ENCODE measurements around the gene APC. TPM values are rescaled to one million over a fixed set of nuclear protein-coding genes. Genes with fewer than 3 reads are reported as not detected.

Gene APC
- total RNA-seq, 1 experiment from 2014 or later = 40.0 TPM

GRCh38 chr5:112724901-112725300, 12.8 kb upstream of the APC start:
- H3K4me3 Mint-ChIP-seq = no peak overlapping the region
- POLR2A ChIA-PET = interaction anchor here (0.5 kb wide), 1 partner anchor 1431 kb away, joined by 9 read pairs; no protein-coding TSS in a partner anchor
- H3K4me1 Mint-ChIP-seq = peaks cover 6% of the 10 kb centered on the region
- ATAC-seq (no peak), DNase-seq (ENCODE audit: low spot score) (no peak)
- H3K9me3 Mint-ChIP-seq = no peaks in the 10 kb centered on the region; the same call in 1 of the 2 replicates
- no peak overlapping the region for H3K27ac Mint-ChIP-seq
- H3K27me3 Mint-ChIP-seq (ENCODE audit: low read depth) = no peaks in the 10 kb centered on the region
- CTCF ChIA-PET = interaction anchor here (1.1 to 1.4 kb wide), 2 partner anchors 33 to 124 kb away, joined by 3 to 6 read pairs; no protein-coding TSS in a partner anchor
- TF ChIP-seq E2F1 (CRISPR knock-in tag; IDR thresholded peaks at IDR 0.05) (no peak), NFYB (CRISPR knock-in tag; conservative IDR thresholded peaks at IDR 0.05; ENCODE audit: low read depth) (no peak), CREM (CRISPR knock-in tag; IDR thresholded peaks at IDR 0.05) (no peak), RELA (CRISPR knock-in tag; IDR thresholded peaks at IDR 0.05; ENCODE audit: borderline replicate concordance) (no peak), RORB (CRISPR knock-in tag; IDR thresholded peaks at IDR 0.05) (no peak), JUN (CRISPR knock-in tag; IDR thresholded peaks at IDR 0.05) (no peak), ZNF423 (CRISPR knock-in tag; IDR thresholded peaks at IDR 0.05) (no peak), CBFB (CRISPR knock-in tag; IDR thresholded peaks at IDR 0.05; ENCODE audit: low read depth) (no peak), ZNF232 (CRISPR knock-in tag; IDR thresholded peaks at IDR 0.05) (no peak), CDX4 (CRISPR knock-in tag; IDR thresholded peaks at IDR 0.05; ENCODE audit: borderline replicate concordance) (no peak), OVOL2 (CRISPR knock-in tag; IDR thresholded peaks at IDR 0.05; ENCODE audit: borderline replicate concordance) (no peak), ATF1 (CRISPR knock-in tag; IDR thresholded peaks at IDR 0.05) (no peak), USF2 (CRISPR knock-in tag; IDR thresholded peaks at IDR 0.05) (no peak), ZNF425 (CRISPR knock-in tag; conservative IDR thresholded peaks at IDR 0.05) (no peak), IRF1 (CRISPR knock-in tag; IDR thresholded peaks at IDR 0.05) (no peak)
- peaks cover 2% of the 10 kb centered on the region; the same call in 1 of the 2 replicates for H3K36me3 Mint-ChIP-seq

- H3K27ac Mint-ChIP-seq = no peak overlapping the region
- no peak overlapping the region for H3K4me3 Mint-ChIP-seq
- DNase-seq (ENCODE audit: low spot score) = no peak
- ChIA-PET POLR2A (no interaction called here), CTCF (interaction anchor here (1.0 kb wide), 1 partner anchor 29 kb away, joined by 3 read pairs; no protein-coding TSS in a partner anchor)
- H3K4me1 Mint-ChIP-seq = peaks cover 3% of the 10 kb centered on the region
- ATAC-seq = no peak
- no peaks in the 10 kb centered on the region; the same call in 1 of the 2 replicates for H3K9me3 Mint-ChIP-seq
- TF ChIP-seq ZBTB21 (CRISPR knock-in tag; IDR thresholded peaks at IDR 0.05; ENCODE audit: borderline replicate concordance) (no peak), ZNF532 (CRISPR knock-in tag; IDR thresholded peaks at IDR 0.05; ENCODE audit: borderline replicate concordance) (no peak), ZSCAN18 (CRISPR knock-in tag; IDR thresholded peaks at IDR 0.05) (no peak), ERG (CRISPR knock-in tag; IDR thresholded peaks at IDR 0.05) (no peak)
- peaks cover 2% of the 10 kb centered on the region; the same call in 1 of the 2 replicates for H3K36me3 Mint-ChIP-seq
- no peaks in the 10 kb centered on the region for H3K27me3 Mint-ChIP-seq (ENCODE audit: low read depth)
Observed at GRCh38 chr5:112729630-112730029, 8.1 kb upstream of the APC start.

All from WTC11 (cell line).